ENCODE data around the gene MSLN.

MSLN gene

GRCh38 chr16:760545-761343, at the start of gene MSLN:
TSS of gene MSLN (plus strand) at chr16:760734. CDS start at chr16:762681, 1,947 bp downstream.
- DNase-seq (ENCODE audit: low spot score): no peak
- no peak for FAIRE-seq

- DNase-seq (ENCODE audit: low spot score) (no peak), FAIRE-seq (no peak)
Observed at GRCh38 chr16:711084-711483, 49.5 kb upstream of the MSLN start.

- DNase-seq (ENCODE audit: low spot score) (peak; percentile 48), FAIRE-seq (no peak)
Observed at GRCh38 chr16:711548-712320, 48.8 kb upstream of the MSLN start.

- FAIRE-seq: peak; percentile 96
- peak; percentile 98 for DNase-seq (ENCODE audit: low spot score)
Observed at GRCh38 chr16:712740-713250, 47.7 kb upstream of the MSLN start.

DNA sequence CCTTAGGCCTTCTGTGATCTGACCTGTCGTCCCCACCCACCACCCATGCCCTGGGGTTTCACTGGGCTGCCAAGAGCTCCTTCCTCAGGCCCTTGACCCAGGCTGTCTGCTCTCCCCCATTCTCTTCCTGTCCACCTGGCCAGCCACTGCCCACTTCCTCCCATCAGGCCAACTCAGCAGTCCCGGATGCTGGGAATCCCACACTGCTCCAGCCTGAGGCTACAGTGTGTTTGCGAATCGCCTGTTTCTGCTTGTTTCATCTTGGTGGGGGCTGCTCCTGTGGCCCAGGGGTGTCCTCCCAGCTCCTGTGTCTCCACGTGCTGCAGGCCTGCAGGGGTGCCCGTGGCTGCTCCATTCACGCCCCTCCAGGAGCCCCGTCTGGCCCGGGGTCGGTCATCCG, 46.5 kb upstream of the MSLN start:
- DNase-seq (ENCODE audit: low spot score) (peak; percentile 46), FAIRE-seq (no peak)

- DNase-seq (ENCODE audit: low spot score) (peak; percentile 71), FAIRE-seq (no peak)
Observed at GRCh38 chr16:714558-715476, 45.7 kb upstream of the MSLN start, which contains the start of gene METRN. TSS of gene METRN (plus strand) at chr16:715118. CDS start at chr16:715290, 172 bp downstream.

DNA sequence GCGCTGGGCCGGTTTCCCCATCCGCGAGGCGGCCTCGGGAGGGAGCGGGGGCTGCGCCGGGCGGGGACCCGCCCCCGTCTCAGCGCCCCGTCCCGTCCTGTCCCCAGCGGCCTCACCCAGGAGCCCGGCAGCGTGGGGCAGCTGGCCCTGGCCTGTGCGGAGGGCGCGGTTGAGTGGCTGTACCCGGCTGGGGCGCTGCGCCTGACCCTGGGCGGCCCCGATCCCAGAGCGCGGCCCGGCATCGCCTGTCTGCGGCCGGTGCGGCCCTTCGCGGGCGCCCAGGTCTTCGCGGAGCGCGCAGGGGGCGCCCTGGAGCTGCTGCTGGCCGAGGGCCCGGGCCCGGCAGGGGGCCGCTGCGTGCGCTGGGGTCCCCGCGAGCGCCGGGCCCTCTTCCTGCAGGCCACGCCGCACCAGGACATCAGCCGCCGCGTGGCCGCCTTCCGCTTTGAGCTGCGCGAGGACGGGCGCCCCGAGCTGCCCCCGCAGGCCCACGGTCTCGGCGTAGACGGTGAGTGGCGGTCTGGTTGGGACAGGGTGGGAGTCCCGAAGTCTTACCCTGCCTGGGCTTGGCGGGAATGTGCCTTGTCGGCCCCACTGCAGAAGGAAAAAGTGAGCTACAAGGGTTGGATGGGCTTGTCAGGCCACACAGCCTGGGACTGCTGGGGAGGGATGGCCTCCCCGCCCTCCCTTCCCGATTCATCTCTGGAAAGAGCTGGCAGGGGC, 44.9 kb upstream of the MSLN start:
- FAIRE-seq: no peak
- DNase-seq (ENCODE audit: low spot score): no peak

DNA sequence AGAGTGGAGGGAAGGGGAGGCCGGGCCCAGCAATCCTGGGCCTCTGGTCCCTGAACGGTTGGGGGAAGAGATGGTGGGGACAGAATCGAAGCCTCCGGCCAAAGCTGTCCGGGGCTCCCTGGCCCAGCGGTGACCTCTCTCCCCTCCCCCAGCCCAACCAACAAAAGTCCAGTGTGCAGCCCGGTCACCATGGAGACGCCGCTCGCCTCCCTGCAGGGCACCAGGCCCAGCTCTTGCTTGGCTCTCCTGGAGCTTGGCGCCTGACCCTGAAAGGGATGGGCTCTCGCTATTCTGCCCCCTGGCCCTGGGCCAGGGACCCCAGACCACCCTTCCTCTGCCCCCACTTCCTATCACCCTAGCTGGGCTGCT, 44.4 kb upstream of the MSLN start:
- DNase-seq (ENCODE audit: low spot score): peak; percentile 69
- FAIRE-seq: no peak

DNA sequence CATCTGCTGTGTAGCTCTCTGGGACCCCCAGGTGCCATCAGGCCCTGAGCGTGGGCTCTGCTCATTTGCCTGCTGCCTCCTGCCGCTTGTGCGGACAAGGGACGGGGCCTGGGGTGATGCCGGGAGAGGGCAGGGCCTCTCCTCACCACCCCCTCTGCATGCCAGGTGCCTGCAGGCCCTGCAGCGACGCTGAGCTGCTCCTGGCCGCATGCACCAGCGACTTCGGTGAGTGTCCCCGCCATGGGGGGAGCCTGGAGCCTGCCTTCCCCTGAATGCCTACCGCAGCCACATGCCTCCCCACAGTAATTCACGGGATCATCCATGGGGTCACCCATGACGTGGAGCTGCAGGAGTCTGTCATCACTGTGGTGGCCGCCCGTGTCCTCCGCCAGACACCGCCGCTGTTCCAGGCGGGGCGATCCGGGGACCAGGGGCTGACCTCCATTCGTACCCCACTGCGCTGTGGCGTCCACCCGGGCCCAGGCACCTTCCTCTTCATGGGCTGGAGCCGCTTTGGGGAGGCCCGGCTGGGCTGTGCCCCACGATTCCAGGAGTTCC, 43.7 kb upstream of the MSLN start:
- FAIRE-seq: no peak

GRCh38 chr16:717450-718245, 42.9 kb upstream of the MSLN start:
- DNase-seq (ENCODE audit: low spot score) (no peak), FAIRE-seq (no peak)

More for the DNA sequence above, 43.7 kb upstream of the MSLN start:
- no peak for DNase-seq (ENCODE audit: low spot score)

- no peak for FAIRE-seq
- no peak for DNase-seq (ENCODE audit: low spot score)
Observed at GRCh38 chr16:718389-718788, 42.1 kb upstream of the MSLN start.

DNA sequence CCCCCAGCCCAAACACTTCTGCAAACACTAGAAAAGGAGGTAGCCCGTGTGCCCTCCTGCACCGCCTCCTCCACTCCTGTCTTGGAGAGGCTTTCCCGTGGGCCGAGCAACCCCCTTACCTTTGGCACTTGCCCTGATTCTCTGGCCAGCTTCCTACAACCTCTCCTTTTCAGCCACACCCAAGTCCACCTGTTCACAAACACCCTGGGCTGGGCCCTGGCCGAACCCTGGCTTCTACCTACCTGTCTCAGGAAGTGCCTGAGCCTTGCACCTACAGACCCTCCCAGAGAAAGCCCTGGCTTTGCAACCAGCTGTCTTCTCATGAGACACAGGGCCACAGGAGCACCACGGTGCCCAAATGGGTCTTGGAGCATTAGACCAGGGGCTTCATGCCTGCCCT, 41.6 kb upstream of the MSLN start:
- no peak for FAIRE-seq
- no peak for DNase-seq (ENCODE audit: low spot score)

- DNase-seq (ENCODE audit: low spot score) (peak; percentile 41), FAIRE-seq (no peak)
Observed at GRCh38 chr16:719815-720446, 40.6 kb upstream of the MSLN start.

- DNase-seq (ENCODE audit: low spot score) (peak; percentile 76), FAIRE-seq (peak; percentile 50)
Observed at GRCh38 chr16:720447-720989, 40.0 kb upstream of the MSLN start.

DNA sequence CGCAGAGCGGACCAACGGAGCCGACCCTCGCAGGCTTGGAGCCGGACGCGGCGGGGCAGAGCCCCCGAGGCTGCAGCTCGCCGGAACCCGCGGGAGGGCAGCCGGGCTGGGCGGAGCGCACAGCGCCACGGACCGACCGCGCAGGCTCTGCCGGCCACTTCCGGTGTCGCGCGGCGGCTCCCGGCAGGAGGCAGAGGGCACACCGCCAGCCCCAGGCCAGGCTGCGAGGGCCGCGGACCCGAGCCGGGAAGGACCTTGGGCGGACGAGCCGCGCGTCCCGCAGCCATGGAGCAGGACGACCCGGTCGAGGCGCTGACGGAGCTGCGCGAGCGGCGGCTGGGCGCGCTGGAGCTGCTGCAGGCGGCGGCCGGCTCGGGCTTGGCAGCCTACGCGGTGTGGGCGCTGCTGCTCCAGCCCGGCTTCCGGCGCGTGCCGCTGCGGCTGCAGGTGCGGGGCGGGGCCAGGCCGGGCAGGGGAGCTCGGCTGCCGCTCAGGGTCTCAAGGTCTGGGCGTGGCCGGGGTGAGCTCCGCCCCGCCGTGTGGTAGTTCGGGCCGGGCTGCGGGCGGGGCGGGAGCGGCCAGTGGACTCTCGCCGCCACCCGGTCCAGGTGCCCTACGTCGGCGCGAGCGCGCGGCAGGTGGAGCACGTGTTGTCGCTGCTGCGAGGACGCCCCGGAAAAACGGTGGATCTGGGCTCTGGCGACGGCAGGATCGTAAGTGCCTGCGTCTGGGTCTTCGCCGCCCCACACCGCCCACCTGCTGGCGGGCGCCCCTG, 39.4 kb upstream of the MSLN start, which contains the start of gene ANTKMT:
Gene ANTKMT, plus strand, starts transcription at position 157 of the 775 bp plus-strand sequence. Its CDS starts 129 bp downstream, at position 286.
- no peak for FAIRE-seq
- DNase-seq (ENCODE audit: low spot score): peak; percentile 57

DNA sequence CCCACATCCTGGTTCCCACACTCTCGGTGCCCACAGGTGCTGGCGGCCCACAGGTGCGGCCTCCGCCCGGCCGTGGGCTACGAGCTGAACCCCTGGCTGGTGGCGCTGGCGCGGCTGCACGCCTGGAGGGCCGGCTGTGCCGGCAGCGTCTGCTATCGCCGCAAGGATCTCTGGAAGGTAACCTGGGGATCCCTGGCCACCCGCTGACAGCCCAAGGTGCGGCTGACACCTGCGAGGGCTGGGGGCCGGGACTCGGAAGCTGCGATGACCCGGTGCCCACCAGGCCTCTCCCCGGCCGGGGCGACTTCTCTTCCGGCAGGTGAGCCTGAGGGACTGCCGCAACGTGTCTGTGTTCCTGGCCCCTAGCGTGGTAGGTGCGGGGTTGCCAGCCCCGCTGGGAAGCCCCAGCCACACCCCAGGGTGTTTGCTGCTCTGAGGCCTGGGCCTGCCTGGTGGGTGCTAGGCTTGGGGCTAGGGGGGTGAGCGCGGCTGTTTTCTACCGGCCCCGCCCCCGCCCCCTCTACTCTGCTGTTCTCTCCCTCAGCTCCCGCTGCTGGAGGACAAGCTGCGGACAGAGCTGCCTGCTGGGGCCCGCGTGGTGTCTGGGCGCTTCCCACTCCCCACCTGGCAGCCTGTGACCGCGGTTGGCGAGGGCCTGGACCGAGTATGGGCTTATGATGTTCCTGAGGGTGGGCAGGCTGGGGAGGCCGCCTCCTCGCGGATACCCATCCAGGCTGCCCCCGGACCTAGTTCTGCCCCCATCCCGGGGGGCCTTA, 38.6 kb upstream of the MSLN start:
- DNase-seq (ENCODE audit: low spot score) (no peak), FAIRE-seq (no peak)

Measured in RCC 7860 (cell line).